DMS 273 (cell line): ENCODE results near the gene PAPPA2.
"Not testable (repeated sequence)": the region's sequence is repeated elsewhere in the genome, so short reads cannot be mapped to it uniquely, and the experiment has no call there.

ENCODE experiments used
- DNase-seq: peaks from one replicate; lab custom pipeline; 2025; ENCODE audit not compliant: unreplicated experiment; lab: John Stamatoyannopoulos, UW

Gene PAPPA2

DNA sequence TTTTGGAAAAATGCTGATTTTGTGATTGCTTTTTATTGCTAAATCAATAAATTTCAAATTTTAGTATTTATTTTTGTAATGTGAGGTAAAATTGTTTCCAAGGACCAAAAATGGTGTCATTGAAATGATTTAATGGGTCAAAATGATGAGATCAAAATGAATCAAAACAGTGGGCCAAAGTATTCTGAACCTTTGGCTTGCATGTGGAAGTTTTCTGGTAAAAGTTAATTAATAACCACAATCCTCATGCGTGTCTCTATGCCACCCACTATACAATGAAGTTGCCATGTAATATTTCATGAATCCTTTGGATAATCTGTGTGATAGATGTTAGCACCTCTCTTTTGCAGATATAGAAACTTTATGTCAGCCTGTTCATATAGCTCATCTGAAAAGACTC lies 83.8 kb downstream of the PAPPA2 start:
- DNase-seq: no peak

- DNase-seq: no peak
Observed at GRCh38 chr1:176551146-176551545, 88.2 kb downstream of the PAPPA2 start.

DNA sequence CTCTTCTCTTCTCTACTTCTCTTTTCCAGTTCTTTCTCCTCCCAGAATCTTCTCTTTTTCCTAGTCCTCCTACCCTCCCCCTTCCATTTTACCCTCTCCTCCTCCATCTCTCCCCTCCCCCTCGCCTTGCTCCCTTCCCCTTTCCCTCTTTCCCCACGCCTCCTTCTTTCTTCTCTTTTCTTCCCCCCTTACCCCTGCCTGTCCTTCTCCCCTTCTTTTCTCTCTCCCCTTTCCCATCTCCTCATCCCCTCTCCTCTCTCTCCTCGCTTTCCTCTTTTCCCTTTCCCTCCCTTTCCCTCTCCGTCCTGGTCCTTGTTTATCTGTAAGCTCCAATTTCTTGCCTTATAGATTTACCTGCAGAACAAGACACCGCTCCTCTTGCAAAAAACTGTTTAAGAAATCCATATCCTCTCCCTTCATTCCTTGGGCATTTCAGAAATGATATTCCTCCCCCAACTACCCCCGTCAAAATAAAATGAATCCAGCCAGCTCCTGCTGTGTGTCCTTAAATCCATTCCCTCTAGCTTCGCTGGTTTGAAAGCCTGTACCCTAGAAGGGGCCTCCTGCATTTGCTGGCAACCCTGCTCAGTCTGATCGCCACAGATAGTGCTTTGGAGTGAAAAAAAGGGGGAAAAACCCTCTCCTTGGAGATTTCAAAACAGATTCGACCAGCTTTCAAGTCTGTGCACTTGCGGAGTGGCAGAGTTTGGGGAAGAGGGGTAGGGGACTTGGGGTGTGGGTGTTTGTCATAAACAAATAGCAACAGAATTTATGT lies 89.4 kb downstream of the PAPPA2 start:
- DNase-seq: no peak

DNA sequence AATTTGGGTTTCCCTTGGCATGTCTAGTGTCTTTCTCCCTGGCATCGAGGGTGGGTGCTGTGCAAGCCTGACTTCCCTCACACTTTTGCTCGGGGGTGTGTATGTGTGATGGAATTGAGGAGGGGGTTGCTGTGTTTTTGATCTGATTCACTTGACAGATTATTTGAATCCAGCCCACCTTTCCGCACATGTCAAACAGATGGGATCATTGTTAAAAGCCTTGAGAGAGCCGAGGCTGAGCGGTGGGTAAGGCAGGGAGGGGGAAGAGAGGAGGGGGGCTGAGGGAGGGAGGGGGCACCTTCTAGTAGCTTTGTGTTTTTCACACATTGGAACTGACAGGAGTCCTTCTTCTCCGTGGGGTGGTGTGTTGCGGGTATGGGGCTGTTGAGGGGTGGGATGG lies 90.0 kb downstream of the PAPPA2 start:
- DNase-seq: no peak

GRCh38 chr1:176556288-176556687 lies 93.3 kb downstream of the PAPPA2 start:
- DNase-seq: no peak

DNA sequence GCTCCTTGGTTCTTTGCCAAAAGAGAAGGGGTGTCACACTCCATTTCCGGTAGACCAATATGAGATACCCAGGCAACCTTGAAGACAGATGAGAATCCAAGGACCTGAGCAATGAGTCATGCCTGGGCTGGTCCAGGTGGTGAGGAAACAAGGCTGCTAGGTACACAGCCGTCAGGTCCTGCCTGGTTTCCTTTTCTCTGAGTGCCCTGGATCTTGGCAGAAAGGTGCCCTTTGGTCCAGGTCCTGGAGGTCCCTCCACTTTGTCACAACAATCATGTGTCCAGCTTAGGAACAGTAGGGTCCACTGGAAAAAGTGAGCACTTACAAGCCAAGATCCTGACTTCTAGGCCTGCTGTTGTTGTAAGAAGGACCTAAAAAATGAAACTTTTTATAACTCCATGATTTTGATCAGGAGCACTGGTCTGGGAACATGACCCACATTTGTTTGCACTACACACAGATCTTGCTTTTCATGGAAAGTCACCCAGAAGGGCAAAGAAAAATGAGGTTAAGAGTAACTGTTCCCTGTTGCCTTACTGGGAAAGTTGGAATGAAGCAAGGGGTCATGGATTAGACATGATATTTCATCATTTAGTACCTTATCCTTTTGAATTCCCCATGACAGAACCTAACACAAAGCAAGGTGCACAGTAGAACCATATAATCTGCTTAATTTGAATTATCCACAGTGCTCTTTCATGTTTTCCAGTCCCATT lies 94.7 kb downstream of the PAPPA2 start:
- DNase-seq: no peak

GRCh38 chr1:176558561-176558960 lies 95.6 kb downstream of the PAPPA2 start:
- DNase-seq: peak; percentile 34

- no peak for DNase-seq
Observed at GRCh38 chr1:176559474-176559873, 96.5 kb downstream of the PAPPA2 start.

DNA sequence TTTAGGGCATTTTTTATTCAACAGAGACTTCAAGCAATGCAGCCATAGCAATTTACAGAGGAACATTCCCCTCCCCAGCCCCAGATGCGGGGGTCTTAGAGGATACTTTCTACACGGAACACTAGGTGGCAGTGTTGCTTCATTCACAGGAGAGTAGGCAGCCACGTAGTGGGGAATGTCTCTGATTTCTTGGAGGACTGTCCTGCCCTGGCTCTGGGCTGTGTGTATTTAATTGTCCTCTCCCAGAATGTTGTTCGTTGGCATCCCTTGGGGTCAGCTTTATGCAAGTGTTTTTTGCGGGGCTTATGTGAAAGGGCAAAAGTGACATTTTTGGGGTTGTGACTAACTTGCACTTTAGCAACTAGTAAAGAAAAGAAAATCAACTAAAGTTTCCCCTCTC lies 96.9 kb downstream of the PAPPA2 start:
- peak; percentile 91 for DNase-seq

- no peak for DNase-seq
Observed at GRCh38 chr1:176560681-176561080, 97.7 kb downstream of the PAPPA2 start.

- DNase-seq: not testable (repeated sequence)
Observed at GRCh38 chr1:176561761-176562160, 98.8 kb downstream of the PAPPA2 start.

GRCh38 chr1:176566004-176566975 lies 103.3 kb downstream of the PAPPA2 start:
- no peak for DNase-seq

- no peak for DNase-seq
Observed at GRCh38 chr1:176567190-176567794, 104.3 kb downstream of the PAPPA2 start.

DNA sequence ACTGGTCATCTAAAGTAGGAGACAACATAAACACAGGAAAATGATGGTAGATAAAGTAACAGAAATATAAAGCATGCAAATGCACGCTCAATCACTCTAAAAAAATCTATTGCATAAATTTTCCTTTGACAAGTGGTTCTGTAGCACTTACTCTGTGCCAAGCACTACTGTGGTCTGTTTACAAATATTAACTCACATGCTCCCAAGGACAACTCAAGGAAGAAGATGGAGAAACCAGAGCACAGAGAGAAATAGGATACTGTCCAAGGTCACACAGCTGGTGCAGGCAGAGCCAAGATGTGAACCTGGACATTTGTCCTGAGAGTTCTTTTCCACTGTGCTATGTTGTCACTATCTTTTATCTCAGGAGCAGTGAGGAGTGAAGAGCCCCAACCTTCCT lies 105.2 kb downstream of the PAPPA2 start:
- DNase-seq: no peak

DNA sequence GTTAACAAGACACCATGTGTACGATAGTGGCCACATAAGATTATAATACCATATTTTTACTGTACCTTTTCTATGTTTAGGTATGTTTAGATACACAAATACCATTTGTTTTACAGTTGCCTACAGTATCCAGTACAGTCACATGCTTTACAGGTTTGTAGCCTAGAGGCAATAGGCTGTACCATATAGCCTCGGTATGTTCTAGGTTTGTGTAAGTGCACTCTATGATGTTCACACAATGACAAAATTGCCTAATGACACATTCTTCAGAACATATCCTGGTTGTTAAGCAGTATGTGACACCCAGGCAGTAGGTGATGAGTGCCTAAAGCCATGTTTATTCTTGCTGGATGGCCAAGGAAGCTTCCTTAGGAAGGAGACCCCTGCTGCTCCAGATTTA lies 111.8 kb downstream of the PAPPA2 start:
- no peak for DNase-seq

GRCh38 chr1:176575991-176576390 lies 113.0 kb downstream of the PAPPA2 start:
- no peak for DNase-seq

- no peak for DNase-seq
Observed at GRCh38 chr1:176576670-176577069, 113.7 kb downstream of the PAPPA2 start.

GRCh38 chr1:176577646-176578197 lies 114.7 kb downstream of the PAPPA2 start:
- DNase-seq: no peak

- DNase-seq: no peak
Observed at GRCh38 chr1:176579087-176579486, 116.1 kb downstream of the PAPPA2 start.

GRCh38 chr1:176595217-176595616 lies 132.2 kb downstream of the PAPPA2 start:
- DNase-seq: no peak

DNA sequence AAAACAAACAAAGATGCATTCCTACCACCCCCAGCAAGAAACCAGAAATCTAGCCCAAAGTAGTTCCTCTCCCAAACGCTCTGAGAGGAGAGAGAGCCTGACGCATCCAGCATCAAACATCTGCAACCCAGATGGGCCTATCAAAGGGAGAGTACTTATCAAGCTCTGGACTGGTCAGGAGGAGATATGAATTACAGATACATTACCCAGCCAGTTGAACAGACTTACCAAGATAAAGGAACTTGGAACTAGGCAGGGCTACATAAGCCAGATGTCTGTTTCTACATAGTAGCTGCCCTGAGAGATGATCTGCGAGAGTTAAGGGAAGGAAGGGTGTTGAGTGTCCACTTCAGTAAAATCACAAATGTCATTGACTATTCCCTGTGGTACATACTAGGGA lies 138.4 kb downstream of the PAPPA2 start:
- no peak for DNase-seq
